Midbrain (tissue), 1 donor: ENCODE measurements around the gene PRKCQ.
A peak's percentile ranks its signal among the peaks of the same experiment; 100 is the strongest.
"Not testable (repeated sequence)": the region's sequence is repeated elsewhere in the genome, so short reads cannot be mapped to it uniquely, and the experiment has no call there.

Source experiments
- DNase-seq: peaks from one replicate; lab custom pipeline; 2025; lab: John Stamatoyannopoulos, UW

Gene PRKCQ

GRCh38 chr10:6595499-6595898 lies 15.4 kb upstream of the PRKCQ start:
- no peak for DNase-seq

DNA sequence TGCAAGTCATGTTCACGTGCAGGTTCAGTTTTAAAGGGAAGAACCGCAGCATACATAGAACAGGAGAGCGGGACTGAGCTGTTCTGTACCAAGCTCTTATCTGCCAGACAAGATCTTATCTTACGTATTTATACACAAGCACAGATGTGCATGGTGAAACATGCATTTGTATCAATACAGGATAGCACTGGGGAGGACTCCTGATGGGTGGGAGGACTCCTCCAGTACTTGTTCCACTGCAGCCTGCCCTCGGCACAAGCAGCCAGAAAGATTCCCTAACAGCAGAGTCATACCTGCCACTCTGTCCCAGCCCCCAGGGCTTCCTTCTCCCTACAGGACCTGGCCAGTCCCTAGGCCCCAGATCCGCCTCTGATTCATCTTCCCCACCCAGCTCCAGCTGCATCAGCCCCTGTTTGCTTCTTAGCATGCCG lies 13.2 kb upstream of the PRKCQ start:
- DNase-seq: no peak

DNA sequence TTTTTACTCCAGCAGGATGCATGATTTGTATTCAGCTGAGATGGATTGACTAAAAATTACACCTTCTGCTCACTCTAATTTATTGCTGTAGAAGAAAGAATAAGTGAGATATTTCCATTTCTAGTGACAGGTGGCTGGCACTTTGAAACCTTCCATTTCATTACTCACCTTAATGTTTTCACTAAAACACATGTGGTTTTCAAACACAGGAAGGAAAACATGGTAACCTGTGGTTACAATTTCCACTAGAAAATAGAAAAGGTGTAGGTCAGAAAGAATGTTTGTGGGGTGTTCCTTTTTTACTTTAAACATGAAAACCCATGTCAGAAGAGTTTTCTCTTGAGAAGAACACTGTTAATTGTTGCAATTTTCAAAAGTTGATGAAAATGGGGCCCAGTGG lies 12.0 kb upstream of the PRKCQ start:
- no peak for DNase-seq

DNA sequence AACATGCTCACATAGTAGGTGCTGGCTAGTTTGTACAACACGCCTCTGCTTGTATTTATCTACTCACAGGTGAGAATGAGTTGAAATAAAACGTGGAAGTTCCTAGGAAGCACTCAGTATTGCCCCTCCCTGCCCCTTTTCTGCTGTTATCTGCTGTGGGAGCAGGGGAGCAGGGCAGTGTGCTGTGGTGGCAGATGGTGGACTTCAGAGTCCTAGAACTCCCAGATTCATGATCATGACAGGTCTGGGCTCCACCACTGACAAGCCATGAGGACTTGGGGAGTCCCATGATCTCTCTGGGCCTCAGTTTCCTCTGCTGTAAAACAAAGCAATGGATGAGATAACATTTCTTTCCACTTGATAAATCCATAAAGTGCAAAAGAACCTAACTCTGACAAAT lies 11.6 kb upstream of the PRKCQ start:
- DNase-seq: no peak

- no peak for DNase-seq
Observed at GRCh38 chr10:6590100-6590499, 10.0 kb upstream of the PRKCQ start.

GRCh38 chr10:6589287-6590094 lies 9.4 kb upstream of the PRKCQ start:
- no peak for DNase-seq

DNA sequence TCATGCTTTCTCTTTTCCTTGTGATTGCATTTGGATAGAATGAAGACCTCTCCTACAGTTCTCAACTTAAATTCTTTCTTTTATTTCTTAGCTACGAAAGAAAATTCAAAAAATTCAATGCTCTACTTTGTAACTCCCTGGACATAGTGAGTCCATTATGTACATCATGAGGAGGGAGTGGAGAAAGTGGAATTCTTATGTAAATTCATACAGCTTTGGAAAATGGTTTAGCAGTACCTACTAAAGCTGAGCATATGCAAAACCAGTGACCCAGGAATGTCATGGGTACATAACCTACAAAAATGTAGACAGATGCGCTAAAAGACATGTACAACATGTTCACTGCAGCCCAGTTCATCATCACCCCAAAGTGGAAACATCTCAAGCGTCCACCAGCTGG lies 8.8 kb upstream of the PRKCQ start:
- no peak for DNase-seq

GRCh38 chr10:6588082-6588481 lies 8.0 kb upstream of the PRKCQ start:
- no peak for DNase-seq

DNA sequence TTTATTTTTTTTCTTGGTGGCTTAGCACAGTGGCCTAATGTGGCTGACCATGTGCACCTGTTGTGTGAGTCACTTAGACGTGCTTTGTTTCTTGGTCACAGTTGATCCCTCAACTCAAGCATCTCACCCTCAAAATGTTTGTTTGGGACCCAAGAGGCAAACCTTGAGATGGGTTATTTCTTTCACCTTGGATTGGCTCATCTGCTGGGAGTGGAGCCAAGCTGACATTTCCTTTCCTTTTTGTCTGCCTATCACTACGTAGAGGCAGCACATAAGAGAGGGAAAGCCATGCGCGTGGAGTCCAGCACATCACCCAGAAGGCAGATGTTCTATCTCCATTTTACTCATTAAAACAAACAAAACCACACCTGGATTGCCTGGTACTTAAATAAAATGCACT lies 6.4 kb upstream of the PRKCQ start:
- no peak for DNase-seq

GRCh38 chr10:6583447-6583846 lies 3.4 kb upstream of the PRKCQ start:
- no peak for DNase-seq

DNA sequence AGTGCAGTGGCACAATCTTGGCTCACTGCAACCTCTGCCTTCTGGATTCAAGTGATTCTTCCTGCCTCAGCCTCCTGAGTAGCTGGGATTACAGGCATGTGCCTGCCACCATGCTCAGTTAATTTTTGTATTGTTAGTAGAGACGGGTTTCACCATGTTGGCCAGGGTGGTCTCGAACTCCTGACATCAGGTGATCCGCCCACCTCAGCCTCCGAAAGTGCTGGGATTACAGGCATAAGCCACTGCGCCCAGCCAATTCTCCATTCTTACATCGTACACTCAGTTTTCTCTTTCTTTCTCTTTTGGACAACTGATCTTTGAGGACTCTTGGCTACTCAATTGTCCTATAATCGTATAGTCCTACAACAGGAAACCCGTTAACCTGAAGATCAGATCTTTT lies 2.8 kb upstream of the PRKCQ start:
- DNase-seq: not testable (repeated sequence)

- no peak for DNase-seq
Observed at GRCh38 chr10:6582298-6582697, 2.2 kb upstream of the PRKCQ start.

- DNase-seq: no peak
Observed at GRCh38 chr10:6581778-6582228, 1.7 kb upstream of the PRKCQ start.

DNA sequence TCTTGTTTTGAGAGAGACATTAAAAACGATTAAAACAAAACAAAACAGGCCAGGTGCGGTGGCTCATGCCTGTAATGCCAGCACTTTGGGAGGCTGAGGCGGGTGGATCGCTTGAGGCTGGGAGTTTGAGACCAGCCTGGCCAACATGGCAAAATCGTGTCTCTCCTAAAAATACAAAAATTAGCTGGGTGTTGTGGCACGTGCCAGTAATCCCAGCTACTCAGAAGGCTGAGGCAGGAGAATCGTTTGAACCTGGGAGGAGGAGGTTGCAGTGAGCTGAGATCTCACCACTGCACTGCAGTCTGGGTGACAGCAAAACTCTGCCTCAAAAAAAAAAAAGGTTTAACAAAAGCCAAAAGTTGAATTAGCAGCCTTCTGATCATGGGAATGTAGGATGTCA lies 1.1 kb upstream of the PRKCQ start:
- not testable (repeated sequence) for DNase-seq

DNA sequence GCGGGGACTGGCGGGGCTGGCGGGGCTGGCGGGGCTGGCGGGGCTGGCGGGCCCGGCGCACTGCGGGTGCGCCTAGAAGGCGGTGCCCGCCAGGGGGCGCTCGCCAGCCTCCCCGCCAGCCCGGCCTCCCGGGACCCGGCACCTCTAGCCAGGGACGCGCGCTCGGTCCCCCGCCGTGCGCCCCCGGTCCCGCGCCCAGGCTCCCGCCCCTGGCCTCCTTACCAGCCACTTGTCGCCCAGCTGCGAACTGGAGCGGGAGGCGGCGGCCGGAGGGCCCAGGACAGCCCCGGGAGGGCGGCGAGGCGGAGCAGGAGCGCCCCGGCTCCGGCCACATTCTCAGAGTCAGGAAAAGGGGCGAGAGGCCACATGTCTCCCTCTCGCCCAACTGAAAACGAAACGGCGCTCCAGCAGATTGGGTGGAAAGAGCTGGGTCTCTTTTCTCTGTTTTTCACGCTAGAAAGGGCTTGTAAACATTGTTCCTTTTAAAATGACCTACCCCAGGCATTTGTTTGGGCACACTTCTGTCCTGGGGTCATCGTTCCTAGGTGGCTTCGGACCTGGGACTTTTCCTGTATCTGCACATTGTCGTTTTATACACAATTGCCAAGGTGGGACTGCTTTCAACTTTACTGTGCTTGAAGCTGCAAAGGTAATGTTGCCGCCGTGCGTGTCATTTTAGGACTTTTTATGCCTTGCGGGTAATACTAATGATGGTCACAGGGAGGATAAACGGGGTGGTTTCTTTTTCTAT lies 378 bp upstream of the PRKCQ start:
- peak; percentile 86 for DNase-seq

GRCh38 chr10:6579183-6579903 lies 733 bp downstream of the PRKCQ start:
- DNase-seq: no peak

GRCh38 chr10:6578795-6579182 lies 1.3 kb downstream of the PRKCQ start:
- DNase-seq: no peak

GRCh38 chr10:6578251-6578771 lies 1.8 kb downstream of the PRKCQ start:
- DNase-seq: no peak

DNA sequence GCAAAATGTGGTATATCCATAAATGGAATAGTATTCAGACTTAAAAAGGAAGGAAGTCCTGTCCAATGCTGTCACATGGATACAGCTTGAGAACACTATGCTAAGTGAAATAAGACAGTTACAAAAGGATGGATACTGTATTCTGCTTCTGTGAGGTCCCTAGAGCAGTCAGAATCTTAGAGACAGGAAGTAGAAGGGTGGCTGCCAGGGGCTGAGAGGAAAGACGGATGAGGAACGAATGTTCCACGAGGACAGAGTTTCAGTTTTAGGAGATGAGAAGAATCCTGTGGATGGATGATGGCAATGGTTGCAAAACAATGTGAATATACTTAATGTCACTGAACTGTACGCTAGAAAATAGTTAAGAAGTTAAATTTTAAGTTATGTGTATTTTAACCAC lies 3.8 kb downstream of the PRKCQ start:
- no peak for DNase-seq

- DNase-seq: no peak
Observed at GRCh38 chr10:6574664-6575176, 5.4 kb downstream of the PRKCQ start.

DNA sequence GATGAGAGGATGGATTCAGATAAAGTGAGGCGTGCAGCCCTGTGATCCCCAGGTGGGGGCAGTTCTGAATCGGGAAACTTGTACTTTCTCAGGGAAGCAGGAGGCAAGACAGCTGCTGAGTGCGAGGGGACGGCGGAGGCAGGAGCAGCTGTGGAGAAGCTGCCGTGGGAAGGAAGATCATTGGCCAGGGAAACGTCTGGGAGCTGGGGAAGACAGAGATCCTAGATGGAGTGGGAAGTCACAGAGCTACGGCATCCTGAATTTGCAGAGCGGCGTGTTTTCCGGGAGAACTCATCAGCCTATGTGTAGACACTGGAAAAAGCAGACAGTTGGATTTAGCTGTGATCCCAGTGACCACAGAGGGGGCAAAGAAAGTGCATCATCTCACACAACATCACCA lies 9.2 kb downstream of the PRKCQ start:
- DNase-seq: no peak

DNA sequence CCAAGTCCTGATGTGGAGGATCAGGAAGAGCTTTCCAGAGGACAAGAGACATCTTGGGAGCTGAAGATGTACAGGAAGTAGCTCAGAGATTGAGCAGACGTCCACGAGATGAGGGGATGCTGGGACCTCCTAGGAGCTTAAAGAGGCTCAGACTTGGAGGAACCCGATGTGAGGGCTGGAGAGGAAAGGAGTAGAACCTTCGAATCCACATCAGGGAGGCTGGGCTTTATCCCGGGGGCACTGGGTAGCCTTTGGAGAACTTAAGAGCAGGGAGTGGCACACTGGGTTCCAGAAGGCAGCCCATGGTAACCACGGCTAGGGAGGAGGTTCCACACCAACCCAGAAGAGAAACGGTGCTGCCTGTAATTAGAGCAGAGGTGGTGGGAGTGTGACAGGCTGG lies 10.8 kb downstream of the PRKCQ start:
- no peak for DNase-seq
